ENCODE results near the gene CFAP410.

GRCh38 chr21:44366586-44367211, 27.5 kb upstream of the CFAP410 start:
- TF ChIP-seq CTCF (IDR thresholded peaks at IDR 0.05 in 8 of 11, conservative IDR thresholded peaks at IDR 0.05 in 3 of 11): no peak
- no peak for TF ChIP-seq POLR2A (IDR thresholded peaks at IDR 0.05)
- no peak for TF ChIP-seq POLR2AphosphoS5 (IDR thresholded peaks at IDR 0.05)

All from spleen (tissue), 7 donors.